Astrocyte (in vitro differentiated cells and primary cell): ENCODE results near the gene NUDT4B.
"Not testable (repeated sequence)": the region's sequence is repeated elsewhere in the genome, so short reads cannot be mapped to it uniquely, and the experiment has no call there.

ENCODE experiments used
- EZH2 ChIP-seq: IDR thresholded peaks from 2 replicates; pipeline ENCODE4 v1.6.1; 2012; ENCODE audit warnings: mild to moderate bottlenecking, low read length, inconsistent platforms; ENCODE audit not compliant: insufficient read depth
- TF ChIP-seq, protein P1 (sequence below): IDR thresholded peaks from 2 replicates; pipeline ENCODE4 v1.5.1; 2011; ENCODE audit warnings: low read depth, mild to moderate bottlenecking, inconsistent platforms, low read length, moderate library complexity; ENCODE audit not compliant: insufficient read depth

DNA sequence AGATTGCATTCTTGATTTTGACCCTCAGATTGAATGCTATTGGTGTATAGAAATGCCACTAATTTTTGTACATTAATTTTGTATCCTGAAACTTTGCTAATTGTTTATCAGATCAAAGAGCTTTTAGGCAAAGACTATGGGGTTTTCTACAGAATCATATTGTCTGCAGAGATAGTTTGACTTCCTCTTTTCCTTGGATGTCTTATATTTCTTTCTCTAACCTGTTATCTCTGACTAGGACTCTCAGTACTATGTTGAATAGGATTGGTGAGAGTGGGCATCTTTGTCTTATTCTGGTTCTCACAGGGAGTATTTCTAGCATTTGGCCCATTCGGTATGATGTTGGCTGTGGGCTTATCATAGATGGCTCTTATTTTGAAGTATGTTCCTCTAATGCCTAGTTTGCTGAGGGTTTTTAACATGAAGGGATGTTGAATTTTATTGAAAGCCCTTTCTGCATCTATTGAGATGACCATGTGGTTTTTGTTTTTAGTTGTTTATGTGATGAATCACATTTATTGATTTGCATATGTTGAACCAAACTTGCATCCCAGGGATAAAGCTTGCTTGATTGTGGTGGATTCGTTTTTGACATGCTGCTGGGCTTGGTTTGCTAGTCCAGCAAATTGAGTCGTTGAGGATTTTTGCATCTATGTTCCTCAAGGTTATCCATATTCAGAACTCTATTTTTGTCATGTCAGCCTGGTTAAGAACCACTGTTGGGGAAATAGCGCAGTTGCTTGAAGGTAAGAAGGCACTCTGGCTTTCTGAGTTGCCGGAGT is 16.9 kb downstream of the NUDT4B start:
- TF ChIP-seq, protein P1, sequence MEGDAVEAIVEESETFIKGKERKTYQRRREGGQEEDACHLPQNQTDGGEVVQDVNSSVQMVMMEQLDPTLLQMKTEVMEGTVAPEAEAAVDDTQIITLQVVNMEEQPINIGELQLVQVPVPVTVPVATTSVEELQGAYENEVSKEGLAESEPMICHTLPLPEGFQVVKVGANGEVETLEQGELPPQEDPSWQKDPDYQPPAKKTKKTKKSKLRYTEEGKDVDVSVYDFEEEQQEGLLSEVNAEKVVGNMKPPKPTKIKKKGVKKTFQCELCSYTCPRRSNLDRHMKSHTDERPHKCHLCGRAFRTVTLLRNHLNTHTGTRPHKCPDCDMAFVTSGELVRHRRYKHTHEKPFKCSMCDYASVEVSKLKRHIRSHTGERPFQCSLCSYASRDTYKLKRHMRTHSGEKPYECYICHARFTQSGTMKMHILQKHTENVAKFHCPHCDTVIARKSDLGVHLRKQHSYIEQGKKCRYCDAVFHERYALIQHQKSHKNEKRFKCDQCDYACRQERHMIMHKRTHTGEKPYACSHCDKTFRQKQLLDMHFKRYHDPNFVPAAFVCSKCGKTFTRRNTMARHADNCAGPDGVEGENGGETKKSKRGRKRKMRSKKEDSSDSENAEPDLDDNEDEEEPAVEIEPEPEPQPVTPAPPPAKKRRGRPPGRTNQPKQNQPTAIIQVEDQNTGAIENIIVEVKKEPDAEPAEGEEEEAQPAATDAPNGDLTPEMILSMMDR, result not testable (repeated sequence)
- not testable (repeated sequence) for TF ChIP-seq EZH2
